HG03565 (cell line): Measurements from ENCODE around the gene ZDHHC11B.
"Not testable (repeated sequence)": the region's sequence is repeated elsewhere in the genome, so short reads cannot be mapped to it uniquely, and the experiment has no call there.

Experiments
- ATAC-seq: cut with Tn5 transposase; IDR thresholded peaks from one replicate; pipeline ENCODE4 v1.9.1; 2021; ENCODE audit warnings: mild to moderate bottlenecking, moderate library complexity; ENCODE audit not compliant: unreplicated experiment

The ZDHHC11B gene

GRCh38 chr5:787224-787856 lies 2.8 kb upstream of the ZDHHC11B start:
- ATAC-seq: not testable (repeated sequence)

GRCh38 chr5:785181-785705 lies 714 bp upstream of the ZDHHC11B start:
- not testable (repeated sequence) for ATAC-seq

GRCh38 chr5:783881-784427 lies 575 bp downstream of the ZDHHC11B start:
- ATAC-seq: peak; percentile 3

- not testable (repeated sequence) for ATAC-seq
These were observed 1.3 kb downstream of the ZDHHC11B start for GRCh38 chr5:783049-783802.

- ATAC-seq: not testable (repeated sequence)
These were observed 2.2 kb downstream of the ZDHHC11B start for GRCh38 chr5:782356-782755.

GRCh38 chr5:780571-780970 lies 4.0 kb downstream of the ZDHHC11B start:
- ATAC-seq: not testable (repeated sequence)

- ATAC-seq: not testable (repeated sequence)
These were observed 5.6 kb downstream of the ZDHHC11B start for GRCh38 chr5:778967-779366.

GRCh38 chr5:778421-778820 lies 6.1 kb downstream of the ZDHHC11B start:
- ATAC-seq: not testable (repeated sequence)

- ATAC-seq: no peak
These were observed 6.8 kb downstream of the ZDHHC11B start for GRCh38 chr5:777756-778161.

GRCh38 chr5:776862-777711 lies 7.4 kb downstream of the ZDHHC11B start:
- ATAC-seq: no peak

- no peak for ATAC-seq
These were observed 8.3 kb downstream of the ZDHHC11B start for GRCh38 chr5:775961-776861.

GRCh38 chr5:775595-775960 lies 9.0 kb downstream of the ZDHHC11B start:
- not testable (repeated sequence) for ATAC-seq

- ATAC-seq: not testable (repeated sequence)
These were observed 9.5 kb downstream of the ZDHHC11B start for GRCh38 chr5:774854-775505.

GRCh38 chr5:774304-774703 lies 10.2 kb downstream of the ZDHHC11B start:
- not testable (repeated sequence) for ATAC-seq

- ATAC-seq: no peak
These were observed 10.8 kb downstream of the ZDHHC11B start for GRCh38 chr5:773517-774264.

- not testable (repeated sequence) for ATAC-seq
These were observed 11.6 kb downstream of the ZDHHC11B start for GRCh38 chr5:772931-773330.

GRCh38 chr5:772547-772890 lies 12.0 kb downstream of the ZDHHC11B start:
- ATAC-seq: not testable (repeated sequence)

GRCh38 chr5:771841-772546 lies 12.5 kb downstream of the ZDHHC11B start:
- ATAC-seq: not testable (repeated sequence)
